Caco-2 (cell line): ENCODE results near the gene SLIT3. TPM values are rescaled to one million over a fixed set of nuclear protein-coding genes. Genes with fewer than 3 reads are reported as not detected.

Experiments
- BruUV-seq: library from RNA; stranded (reverse); fragments of 400-500 nt; replicated peaks from 2 replicates; lab custom pipeline; 2021; lab: Mats Ljungman, UMichigan
- CTCF ChIA-PET: fragments of 300-600 bp; sonication (Branson Sonifier 250); formaldehyde crosslinking; loops from one replicate; lab custom pipeline; 2022; ENCODE audit warnings: antibody characterized with exemption; lab: Charles Lee
- POLR2A ChIA-PET: fragments of 300-600 bp; sonication (Branson Sonifier 250); formaldehyde crosslinking; loops from one replicate; lab custom pipeline; 2022; ENCODE audit warnings: antibody characterized with exemption; lab: Charles Lee
- DNase-seq, 2 experiments: peaks; one replicate each; pipeline versions ENCODE4 v3.0.0 to v3.0.0-alpha.2; 2020 to 2022
- H3K27me3 ChIP-seq: replicated peaks from 2 replicates; pipeline ENCODE4 v1.6.0; 2011; ENCODE audit warnings: low read length; ENCODE audit not compliant: control insufficient read depth, insufficient read depth
- H3K36me3 ChIP-seq: 2 replicates; pipeline ENCODE4 v1.5.1; 2011; ENCODE audit warnings: low read length; ENCODE audit not compliant: control insufficient read depth, insufficient read depth
- H3K4me1 ChIP-seq: fragments of 250-450 bp; sonication (Bioruptor Pico); 2 replicates; pipeline ENCODE4 v1.5.1; 2020; ENCODE audit warnings: mild to moderate bottlenecking
- H3K4me3 ChIP-seq: 2 replicates; pipeline ENCODE4 v1.5.1; 2011; ENCODE audit warnings: low read depth, mild to moderate bottlenecking, control low read depth, low read length
- H3K9me3 ChIP-seq: fragments of 250-450 bp; sonication (Bioruptor Pico); 2 replicates; pipeline ENCODE4 v1.5.1; 2020; ENCODE audit warnings: mild to moderate bottlenecking, moderate library complexity
- H3K27ac Mint-ChIP-seq: one replicate; pipeline ENCODE4 v1.8.0; 2022; ENCODE audit warnings: mixed read lengths; ENCODE audit not compliant: unreplicated experiment
- H3K27me3 Mint-ChIP-seq: one replicate; pipeline ENCODE4 v1.8.0; 2022; ENCODE audit warnings: mixed read lengths; ENCODE audit not compliant: insufficient read depth, unreplicated experiment
- H3K36me3 Mint-ChIP-seq: one replicate; pipeline ENCODE4 v1.8.0; 2022; ENCODE audit warnings: mild to moderate bottlenecking, mixed read lengths; ENCODE audit not compliant: insufficient read depth, unreplicated experiment
- H3K4me1 Mint-ChIP-seq: one replicate; pipeline ENCODE4 v1.8.0; 2022; ENCODE audit warnings: low read depth, mixed read lengths; ENCODE audit not compliant: unreplicated experiment
- H3K4me3 Mint-ChIP-seq: one replicate; pipeline ENCODE4 v1.8.0; 2022; ENCODE audit warnings: mild to moderate bottlenecking, moderate library complexity, mixed read lengths; ENCODE audit not compliant: unreplicated experiment
- H3K9me3 Mint-ChIP-seq: one replicate; pipeline ENCODE4 v1.8.0; 2022; ENCODE audit warnings: mixed read lengths; ENCODE audit not compliant: unreplicated experiment
- intact Hi-C: fragments of 100-400 bp; cut with micrococcal nuclease; formaldehyde crosslinking; loops from one replicate; pipeline ENCODE4 v1.10.0; 2022; ENCODE audit not compliant: unreplicated experiment
- total RNA-seq: library from RNA; stranded (reverse); gene quantifications from 2 replicates; pipeline ENCODE4 v1.2.3, GENCODE V29; 2022
- TF ChIP-seq, protein P1 (sequence below), 2 experiments: fragments of 200-600 bp in 1 of 2; IDR thresholded peaks; 1 replicate in 1 of 2; 2 replicates in 1 of 2; pipeline versions ENCODE4 v1.5.1 to v1.8.0; 2011 to 2022; ENCODE audit warnings: antibody characterized with exemption in 1 of 2, control low read depth in 1 of 2, inconsistent platforms in 1 of 2, low read depth in 1 of 2, low read length in 1 of 2, mild to moderate bottlenecking in 1 of 2, moderate library complexity in 1 of 2; ENCODE audit not compliant: insufficient read depth in 1 of 2, severe bottlenecking in 1 of 2, unreplicated experiment in 1 of 2

Gene SLIT3
- total RNA-seq, 1 experiment from 2014 or later: 2.1 TPM

DNA sequence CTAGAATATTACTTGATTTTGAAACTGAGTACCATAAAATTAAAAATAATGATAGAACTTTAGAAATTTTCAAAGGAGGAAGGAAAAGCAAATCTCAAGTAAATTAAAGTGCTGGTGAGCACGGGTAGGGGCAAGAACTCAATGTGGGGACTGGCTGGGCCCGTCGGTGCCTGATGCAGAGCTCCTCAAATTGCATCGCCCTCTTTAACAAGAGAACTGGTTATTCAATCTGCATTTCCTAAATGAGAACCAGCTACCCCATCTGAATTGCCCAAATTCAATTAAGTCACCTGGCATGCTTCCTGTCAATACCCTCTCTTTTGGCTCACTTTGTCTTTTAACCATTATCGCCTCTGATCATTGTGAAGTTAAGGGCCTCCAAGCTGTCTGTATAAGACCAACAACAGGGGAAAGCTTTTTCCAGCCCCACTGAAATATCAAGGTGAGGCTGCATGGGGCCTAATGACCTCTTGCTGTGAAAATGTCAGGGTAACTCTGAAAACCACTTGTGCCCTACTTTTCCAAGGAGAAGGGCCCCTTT lies 316.7 kb downstream of the SLIT3 start:
- CTCF ChIA-PET: no interaction called here
- Histone ChIP-seq H3K4me3 (no peak overlapping the region), H3K4me1 (0 out of 2 replicates have a peak, but pooled peaks cover under 1% of the 10 kb centered on the region), H3K36me3 (no peaks in the 10 kb centered on the region), H3K27me3 (no peaks in the 10 kb centered on the region), H3K9me3 (no peaks in the 10 kb centered on the region)
- Mint-ChIP-seq H3K27ac (no peak overlapping the region), H3K4me3 (no peak overlapping the region), H3K9me3 (no peaks in the 10 kb centered on the region), H3K4me1 (peaks cover 22% of the 10 kb centered on the region), H3K27me3 (no peaks in the 10 kb centered on the region), H3K36me3 (no peaks in the 10 kb centered on the region)
- TF ChIP-seq, protein P1, sequence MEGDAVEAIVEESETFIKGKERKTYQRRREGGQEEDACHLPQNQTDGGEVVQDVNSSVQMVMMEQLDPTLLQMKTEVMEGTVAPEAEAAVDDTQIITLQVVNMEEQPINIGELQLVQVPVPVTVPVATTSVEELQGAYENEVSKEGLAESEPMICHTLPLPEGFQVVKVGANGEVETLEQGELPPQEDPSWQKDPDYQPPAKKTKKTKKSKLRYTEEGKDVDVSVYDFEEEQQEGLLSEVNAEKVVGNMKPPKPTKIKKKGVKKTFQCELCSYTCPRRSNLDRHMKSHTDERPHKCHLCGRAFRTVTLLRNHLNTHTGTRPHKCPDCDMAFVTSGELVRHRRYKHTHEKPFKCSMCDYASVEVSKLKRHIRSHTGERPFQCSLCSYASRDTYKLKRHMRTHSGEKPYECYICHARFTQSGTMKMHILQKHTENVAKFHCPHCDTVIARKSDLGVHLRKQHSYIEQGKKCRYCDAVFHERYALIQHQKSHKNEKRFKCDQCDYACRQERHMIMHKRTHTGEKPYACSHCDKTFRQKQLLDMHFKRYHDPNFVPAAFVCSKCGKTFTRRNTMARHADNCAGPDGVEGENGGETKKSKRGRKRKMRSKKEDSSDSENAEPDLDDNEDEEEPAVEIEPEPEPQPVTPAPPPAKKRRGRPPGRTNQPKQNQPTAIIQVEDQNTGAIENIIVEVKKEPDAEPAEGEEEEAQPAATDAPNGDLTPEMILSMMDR (IDR thresholded peaks at IDR 0.05; ENCODE audit: insufficient read depth in 1 of 2, low read depth in 1 of 2, low read length in 1 of 2, severe bottlenecking in 1 of 2, unreplicated experiment in 1 of 2): no peak
- POLR2A ChIA-PET: no interaction called here
- DNase-seq: no peak
- no TSS peak for BruUV-seq
- intact Hi-C loops: no loop called here

DNA sequence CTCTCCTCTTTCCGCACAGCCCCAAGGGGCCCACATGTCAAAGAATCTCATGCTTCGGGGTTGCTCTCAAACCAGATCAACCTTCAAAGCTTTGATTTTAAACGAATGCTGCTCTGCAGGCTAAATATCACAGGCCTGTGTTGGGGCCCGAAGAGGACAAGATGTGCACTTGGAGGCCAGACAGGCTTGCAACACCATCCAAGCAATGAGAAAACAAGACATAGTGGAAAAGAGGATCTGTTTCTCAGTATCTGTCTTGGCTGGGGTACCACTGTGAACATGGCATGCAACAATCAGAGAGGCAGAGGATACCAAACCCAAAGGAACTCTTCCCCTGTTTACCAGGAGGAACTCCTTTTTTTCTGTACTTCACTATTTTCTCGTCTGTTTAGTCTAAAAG lies 321.8 kb downstream of the SLIT3 start:
- Histone ChIP-seq H3K9me3 (no peaks in the 10 kb centered on the region), H3K27me3 (no peaks in the 10 kb centered on the region), H3K4me3 (no peak overlapping the region), H3K36me3 (no peaks in the 10 kb centered on the region), H3K4me1 (peaks cover 1% of the 10 kb centered on the region)
- Mint-ChIP-seq H3K9me3 (no peaks in the 10 kb centered on the region), H3K4me1 (peaks cover 3% of the 10 kb centered on the region), H3K36me3 (peaks cover under 1% of the 10 kb centered on the region), H3K4me3 (no peak overlapping the region), H3K27ac (no peak overlapping the region), H3K27me3 (no peaks in the 10 kb centered on the region)
- BruUV-seq: no TSS peak
- ChIA-PET POLR2A (no interaction called here), CTCF (no interaction called here)
- TF ChIP-seq, protein P1 (IDR thresholded peaks at IDR 0.05; ENCODE audit: insufficient read depth in 1 of 2, low read depth in 1 of 2, low read length in 1 of 2, severe bottlenecking in 1 of 2, unreplicated experiment in 1 of 2): no peak
- intact Hi-C loops: no loop called here
- DNase-seq: no peak

DNA sequence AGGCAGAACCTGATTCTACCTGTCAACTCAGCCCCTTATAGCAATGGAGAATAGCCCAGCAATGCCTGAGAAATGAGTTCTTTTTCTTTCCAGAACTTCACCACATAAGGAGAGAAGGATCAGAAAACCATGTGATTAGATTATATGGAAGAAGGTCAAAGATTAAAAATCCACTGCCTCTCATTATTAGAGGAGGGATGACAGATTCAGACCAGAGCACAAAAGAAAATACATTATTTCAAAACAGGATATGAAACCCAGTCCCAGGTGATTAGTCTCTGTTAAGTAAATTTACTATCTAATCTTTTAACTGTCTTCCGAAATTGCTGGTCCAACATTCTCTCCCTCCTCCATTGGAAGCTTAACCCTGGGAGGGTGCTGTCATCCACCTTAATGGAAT lies 322.4 kb downstream of the SLIT3 start:
- H3K27ac Mint-ChIP-seq: no peak overlapping the region
- TF ChIP-seq, protein P1 (IDR thresholded peaks at IDR 0.05; ENCODE audit: insufficient read depth in 1 of 2, low read depth in 1 of 2, low read length in 1 of 2, severe bottlenecking in 1 of 2, unreplicated experiment in 1 of 2): no peak
- BruUV-seq: no TSS peak
- ChIA-PET CTCF (no interaction called here), POLR2A (no interaction called here)
- H3K4me3 ChIP-seq: no peak overlapping the region
- H3K36me3 Mint-ChIP-seq: peaks cover 5% of the 10 kb centered on the region
- no peak overlapping the region for H3K4me3 Mint-ChIP-seq
- intact Hi-C loops: no loop called here
- no peaks in the 10 kb centered on the region for H3K27me3 ChIP-seq
- peaks cover 6% of the 10 kb centered on the region for H3K4me1 ChIP-seq
- no peak for DNase-seq
- H3K36me3 ChIP-seq: no peaks in the 10 kb centered on the region
- H3K27me3 Mint-ChIP-seq: no peaks in the 10 kb centered on the region
- peaks cover 9% of the 10 kb centered on the region for H3K4me1 Mint-ChIP-seq
- no peaks in the 10 kb centered on the region for H3K9me3 Mint-ChIP-seq
- H3K9me3 ChIP-seq: no peaks in the 10 kb centered on the region
